Ovary (tissue), 3 donors: ENCODE measurements around the gene NME9.

Source experiments
- EP300 ChIP-seq: sonication (generic); formaldehyde crosslinking; IDR thresholded peaks from one replicate; pipeline ENCODE4 v1.6.1; 2017; ENCODE audit warnings: antibody characterized with exemption
- TF ChIP-seq, protein P1 (sequence below), 3 donors: fragments of 450-650 bp in 2 of 3; fragments of 200-600 bp in 1 of 3; IDR thresholded peaks; one replicate each; pipeline versions ENCODE4 v1.5.1 to v1.8.0; 2016 to 2022; ENCODE audit warnings: antibody characterized with exemption in 3 of 3, mild to moderate bottlenecking in 1 of 3
- donor health status: DM: no; HTN: no; CAD: no.

DNA sequence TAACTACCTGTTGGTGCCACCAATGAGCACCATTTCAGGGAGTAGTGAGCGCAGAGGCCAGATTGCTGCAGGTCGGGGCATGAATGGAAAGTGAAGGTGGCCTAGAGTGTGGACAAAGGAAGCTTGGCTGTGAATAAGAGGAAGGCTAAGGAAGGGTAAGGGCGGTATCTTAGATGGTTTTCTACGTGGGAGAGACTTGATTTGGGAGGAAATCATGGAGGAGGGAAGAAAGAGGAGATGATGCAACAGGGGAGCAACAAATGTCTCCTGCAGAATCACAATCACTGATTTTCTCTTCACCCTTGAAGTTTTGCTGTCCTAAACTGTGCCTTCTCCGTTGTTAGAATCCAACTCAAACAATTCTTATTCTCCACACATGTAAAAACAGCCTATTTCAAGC is 21.8 kb downstream of the NME9 start:
- no peak for TF ChIP-seq EP300
- TF ChIP-seq, protein P1, sequence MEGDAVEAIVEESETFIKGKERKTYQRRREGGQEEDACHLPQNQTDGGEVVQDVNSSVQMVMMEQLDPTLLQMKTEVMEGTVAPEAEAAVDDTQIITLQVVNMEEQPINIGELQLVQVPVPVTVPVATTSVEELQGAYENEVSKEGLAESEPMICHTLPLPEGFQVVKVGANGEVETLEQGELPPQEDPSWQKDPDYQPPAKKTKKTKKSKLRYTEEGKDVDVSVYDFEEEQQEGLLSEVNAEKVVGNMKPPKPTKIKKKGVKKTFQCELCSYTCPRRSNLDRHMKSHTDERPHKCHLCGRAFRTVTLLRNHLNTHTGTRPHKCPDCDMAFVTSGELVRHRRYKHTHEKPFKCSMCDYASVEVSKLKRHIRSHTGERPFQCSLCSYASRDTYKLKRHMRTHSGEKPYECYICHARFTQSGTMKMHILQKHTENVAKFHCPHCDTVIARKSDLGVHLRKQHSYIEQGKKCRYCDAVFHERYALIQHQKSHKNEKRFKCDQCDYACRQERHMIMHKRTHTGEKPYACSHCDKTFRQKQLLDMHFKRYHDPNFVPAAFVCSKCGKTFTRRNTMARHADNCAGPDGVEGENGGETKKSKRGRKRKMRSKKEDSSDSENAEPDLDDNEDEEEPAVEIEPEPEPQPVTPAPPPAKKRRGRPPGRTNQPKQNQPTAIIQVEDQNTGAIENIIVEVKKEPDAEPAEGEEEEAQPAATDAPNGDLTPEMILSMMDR (IDR thresholded peaks at IDR 0.05): no peak
